Activated T-cell treated with anti-CD3 and anti-CD28 coated beads, Interleukin-2, amount 50 U/mL, for 4 hours (primary cell): ENCODE results near the gene NCAM1. TPM values are rescaled to one million over a fixed set of nuclear protein-coding genes. Genes with fewer than 3 reads are reported as not detected.
"Not testable (repeated sequence)": the region's sequence is repeated elsewhere in the genome, so short reads cannot be mapped to it uniquely, and the experiment has no call there.

Experiments used
- ATAC-seq, 2 donors: fragments of 200-7000 bp; cut with Tn5 transposase; one replicate each; pipeline ENCODE4 v1.10.0; 2021
- DNase-seq: peaks from one replicate; pipeline ENCODE4 v3.0.0-alpha.2; 2020
- H3K27me3 Mint-ChIP-seq: one replicate; pipeline ENCODE4 v1.8.0; 2021; ENCODE audit warnings: low read depth, mixed read lengths
- H3K36me3 Mint-ChIP-seq: one replicate; pipeline ENCODE4 v1.8.0; 2022; ENCODE audit warnings: mixed read lengths; ENCODE audit not compliant: insufficient read depth
- H3K4me1 Mint-ChIP-seq: one replicate; pipeline ENCODE4 v1.8.0; 2021; ENCODE audit warnings: low read depth, mixed read lengths
- H3K4me3 Mint-ChIP-seq: one replicate; pipeline ENCODE4 v1.8.0; 2021; ENCODE audit warnings: mild to moderate bottlenecking, moderate library complexity, mixed read lengths
- H3K9me3 Mint-ChIP-seq: one replicate; pipeline ENCODE4 v1.8.0; 2021; ENCODE audit warnings: mixed read lengths
- total RNA-seq, 3 donors: library from RNA; stranded (reverse); gene quantifications; one replicate each; pipeline ENCODE4 v1.2.1, GENCODE V29; 2021

The NCAM1 gene
- total RNA-seq, 3 donors from 2014 or later = 0.34 to 0.73 (median 0.57) TPM

- ATAC-seq = no peak
- Mint-ChIP-seq H3K27me3 (peaks cover 22% of the 10 kb centered on the region), H3K9me3 (no peaks in the 10 kb centered on the region), H3K4me3 (no peak overlapping the region), H3K36me3 (no peaks in the 10 kb centered on the region), H3K4me1 (no peaks in the 10 kb centered on the region)
- no peak for DNase-seq
Observed at GRCh38 chr11:113293936-113294335, 332.7 kb downstream of the NCAM1 start.

- Mint-ChIP-seq H3K36me3 (no peaks in the 10 kb centered on the region), H3K9me3 (no peaks in the 10 kb centered on the region), H3K4me3 (no peak overlapping the region), H3K27me3 (peaks cover 24% of the 10 kb centered on the region), H3K4me1 (no peaks in the 10 kb centered on the region)
- no peak for ATAC-seq
- no peak for DNase-seq
Observed at GRCh38 chr11:113295993-113296392, 334.8 kb downstream of the NCAM1 start.

- Mint-ChIP-seq H3K27me3 (peaks cover 24% of the 10 kb centered on the region), H3K36me3 (no peaks in the 10 kb centered on the region), H3K9me3 (no peaks in the 10 kb centered on the region), H3K4me3 (no peak overlapping the region), H3K4me1 (no peaks in the 10 kb centered on the region)
- DNase-seq = no peak
- no peak for ATAC-seq
Observed at GRCh38 chr11:113296447-113297205, 335.4 kb downstream of the NCAM1 start.

- H3K27me3 Mint-ChIP-seq = peaks cover 24% of the 10 kb centered on the region
- DNase-seq, H3K9me3 Mint-ChIP-seq, H3K36me3 Mint-ChIP-seq, H3K4me1 Mint-ChIP-seq, H3K4me3 Mint-ChIP-seq, ATAC-seq: not testable (repeated sequence)
Observed at GRCh38 chr11:113298496-113298895, 337.3 kb downstream of the NCAM1 start.

- H3K4me3 Mint-ChIP-seq = no peak overlapping the region
- ATAC-seq (no peak), DNase-seq (no peak)
- no peaks in the 10 kb centered on the region for H3K27me3 Mint-ChIP-seq
- H3K9me3 Mint-ChIP-seq = no peaks in the 10 kb centered on the region
- H3K4me1 Mint-ChIP-seq = no peaks in the 10 kb centered on the region
- H3K36me3 Mint-ChIP-seq = no peaks in the 10 kb centered on the region
Observed at GRCh38 chr11:113304916-113305315, 343.7 kb downstream of the NCAM1 start.

GRCh38 chr11:113305440-113306336 lies 344.5 kb downstream of the NCAM1 start:
- H3K4me1 Mint-ChIP-seq = no peaks in the 10 kb centered on the region
- no peak overlapping the region for H3K4me3 Mint-ChIP-seq
- no peaks in the 10 kb centered on the region for H3K27me3 Mint-ChIP-seq
- H3K36me3 Mint-ChIP-seq = no peaks in the 10 kb centered on the region
- DNase-seq (peak; percentile 64), ATAC-seq (peak; percentile 96 to 99)
- no peaks in the 10 kb centered on the region for H3K9me3 Mint-ChIP-seq

GRCh38 chr11:113308601-113309000 lies 347.4 kb downstream of the NCAM1 start:
- no peak for ATAC-seq
- H3K4me1 Mint-ChIP-seq = peaks cover 5% of the 10 kb centered on the region

GRCh38 chr11:113311536-113311935 lies 350.3 kb downstream of the NCAM1 start:
- no peak for DNase-seq
- Mint-ChIP-seq H3K4me1 (peaks cover 24% of the 10 kb centered on the region), H3K4me3 (no peak overlapping the region), H3K36me3 (no peaks in the 10 kb centered on the region), H3K27me3 (no peaks in the 10 kb centered on the region), H3K9me3 (no peaks in the 10 kb centered on the region)
- ATAC-seq = no peak

More at GRCh38 chr11:113308601-113309000, 347.4 kb downstream of the NCAM1 start:
- Mint-ChIP-seq H3K9me3 (no peaks in the 10 kb centered on the region), H3K27me3 (no peaks in the 10 kb centered on the region), H3K36me3 (no peaks in the 10 kb centered on the region), H3K4me3 (no peak overlapping the region)
- DNase-seq = no peak

- Mint-ChIP-seq H3K9me3 (no peaks in the 10 kb centered on the region), H3K27me3 (no peaks in the 10 kb centered on the region), H3K4me1 (peaks cover 29% of the 10 kb centered on the region), H3K36me3 (peaks cover 16% of the 10 kb centered on the region), H3K4me3 (peak overlapping the region; percentile 83)
- ATAC-seq = no peak
- no peak for DNase-seq
Observed at GRCh38 chr11:113313601-113314000, 352.4 kb downstream of the NCAM1 start.

GRCh38 chr11:113314065-113314388 lies 352.8 kb downstream of the NCAM1 start:
- Mint-ChIP-seq H3K4me1 (peaks cover 29% of the 10 kb centered on the region), H3K27me3 (no peaks in the 10 kb centered on the region), H3K4me3 (peak overlapping the region; percentile 83), H3K36me3 (peaks cover 18% of the 10 kb centered on the region), H3K9me3 (no peaks in the 10 kb centered on the region)
- DNase-seq (no peak), ATAC-seq (no peak)

- Mint-ChIP-seq H3K27me3 (no peaks in the 10 kb centered on the region), H3K4me1 (peaks cover 29% of the 10 kb centered on the region), H3K36me3 (peaks cover 24% of the 10 kb centered on the region), H3K9me3 (no peaks in the 10 kb centered on the region), H3K4me3 (peak within 1 kb of the TSS; percentile 83)
- peak; percentile 92 for DNase-seq
- peak; percentile 99 to 100 for ATAC-seq
Observed at GRCh38 chr11:113314389-113315301, 353.4 kb downstream of the NCAM1 start, which contains the start of gene TTC12. TSS of gene TTC12 (plus strand) at chr11:113314583. CDS start at chr11:113316258, 1,675 bp downstream.

GRCh38 chr11:113315811-113316210 lies 354.6 kb downstream of the NCAM1 start:
- DNase-seq (no peak), ATAC-seq (no peak)
- Mint-ChIP-seq H3K4me1 (peaks cover 29% of the 10 kb centered on the region), H3K36me3 (peaks cover 29% of the 10 kb centered on the region), H3K9me3 (no peaks in the 10 kb centered on the region), H3K4me3 (peak overlapping the region; percentile 83), H3K27me3 (no peaks in the 10 kb centered on the region)

GRCh38 chr11:113316256-113316655 lies 355.0 kb downstream of the NCAM1 start:
- Mint-ChIP-seq H3K4me1 (peaks cover 29% of the 10 kb centered on the region), H3K4me3 (no peak overlapping the region), H3K9me3 (no peaks in the 10 kb centered on the region), H3K27me3 (no peaks in the 10 kb centered on the region), H3K36me3 (peaks cover 31% of the 10 kb centered on the region)
- DNase-seq (no peak), ATAC-seq (no peak)

- no peaks in the 10 kb centered on the region for H3K9me3 Mint-ChIP-seq
- DNase-seq (no peak), ATAC-seq (no peak)
- H3K4me1 Mint-ChIP-seq = peaks cover 29% of the 10 kb centered on the region
- H3K27me3 Mint-ChIP-seq = no peaks in the 10 kb centered on the region
- H3K36me3 Mint-ChIP-seq = peaks cover 31% of the 10 kb centered on the region
- H3K4me3 Mint-ChIP-seq = no peak overlapping the region
Observed at GRCh38 chr11:113317339-113317738, 356.1 kb downstream of the NCAM1 start.
